ENCODE measurements around the gene TIPARP.

- TF ChIP-seq, protein P1, sequence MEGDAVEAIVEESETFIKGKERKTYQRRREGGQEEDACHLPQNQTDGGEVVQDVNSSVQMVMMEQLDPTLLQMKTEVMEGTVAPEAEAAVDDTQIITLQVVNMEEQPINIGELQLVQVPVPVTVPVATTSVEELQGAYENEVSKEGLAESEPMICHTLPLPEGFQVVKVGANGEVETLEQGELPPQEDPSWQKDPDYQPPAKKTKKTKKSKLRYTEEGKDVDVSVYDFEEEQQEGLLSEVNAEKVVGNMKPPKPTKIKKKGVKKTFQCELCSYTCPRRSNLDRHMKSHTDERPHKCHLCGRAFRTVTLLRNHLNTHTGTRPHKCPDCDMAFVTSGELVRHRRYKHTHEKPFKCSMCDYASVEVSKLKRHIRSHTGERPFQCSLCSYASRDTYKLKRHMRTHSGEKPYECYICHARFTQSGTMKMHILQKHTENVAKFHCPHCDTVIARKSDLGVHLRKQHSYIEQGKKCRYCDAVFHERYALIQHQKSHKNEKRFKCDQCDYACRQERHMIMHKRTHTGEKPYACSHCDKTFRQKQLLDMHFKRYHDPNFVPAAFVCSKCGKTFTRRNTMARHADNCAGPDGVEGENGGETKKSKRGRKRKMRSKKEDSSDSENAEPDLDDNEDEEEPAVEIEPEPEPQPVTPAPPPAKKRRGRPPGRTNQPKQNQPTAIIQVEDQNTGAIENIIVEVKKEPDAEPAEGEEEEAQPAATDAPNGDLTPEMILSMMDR (conservative IDR thresholded peaks at IDR 0.05; ENCODE audit: low read depth in 2 of 2), result no peak
- TF ChIP-seq POLR2AphosphoS5 (IDR thresholded peaks at IDR 0.05; ENCODE audit: low read depth) (no peak), EZH2phosphoT487 (IDR thresholded peaks at IDR 0.05; ENCODE audit: unreplicated experiment) (no peak), EZH2 (IDR thresholded peaks at IDR 0.05; ENCODE audit: low read depth, unreplicated experiment) (no peak), JUNB (IDR thresholded peaks at IDR 0.05; ENCODE audit: unreplicated experiment) (no peak)
- TF ChIP-seq, protein P2, sequence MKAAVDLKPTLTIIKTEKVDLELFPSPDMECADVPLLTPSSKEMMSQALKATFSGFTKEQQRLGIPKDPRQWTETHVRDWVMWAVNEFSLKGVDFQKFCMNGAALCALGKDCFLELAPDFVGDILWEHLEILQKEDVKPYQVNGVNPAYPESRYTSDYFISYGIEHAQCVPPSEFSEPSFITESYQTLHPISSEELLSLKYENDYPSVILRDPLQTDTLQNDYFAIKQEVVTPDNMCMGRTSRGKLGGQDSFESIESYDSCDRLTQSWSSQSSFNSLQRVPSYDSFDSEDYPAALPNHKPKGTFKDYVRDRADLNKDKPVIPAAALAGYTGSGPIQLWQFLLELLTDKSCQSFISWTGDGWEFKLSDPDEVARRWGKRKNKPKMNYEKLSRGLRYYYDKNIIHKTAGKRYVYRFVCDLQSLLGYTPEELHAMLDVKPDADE (IDR thresholded peaks at IDR 0.05), result no peak
These were observed 16.3 kb upstream of the TIPARP start for GRCh38 chr3:156657862-156658731.

Data from GM23338 (cell line).